ENCODE data around the gene FAM98B. TPM values are rescaled to one million over a fixed set of nuclear protein-coding genes. Genes with fewer than 3 reads are reported as not detected.

Gene FAM98B
- total and polyA plus RNA-seq, 2 of the 8 experiments (the other 6 are each of a cell fraction or from before 2014, with no cell fraction given): 5.9 to 48.4 TPM

DNA sequence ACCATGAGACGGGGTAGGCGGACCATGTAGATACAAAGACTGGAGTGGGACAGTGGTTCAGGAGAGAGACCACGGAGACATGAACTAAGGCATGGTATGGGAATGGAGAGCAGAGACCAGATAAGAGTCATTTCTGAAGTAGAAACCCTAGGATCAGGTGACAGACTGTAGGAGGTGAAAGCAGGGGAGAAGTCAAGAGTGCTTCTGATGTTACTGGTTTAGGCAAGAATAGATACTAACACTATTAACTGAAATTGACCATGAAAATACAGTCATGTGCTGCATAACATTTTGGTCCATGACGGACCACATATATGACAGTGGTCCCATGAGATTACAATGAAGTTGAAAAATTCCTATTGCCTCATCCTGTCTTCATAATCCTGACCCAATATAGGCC is 69.0 kb downstream of the FAM98B start (continued):
- TF ChIP-seq JUND (IDR thresholded peaks at IDR 0.05; ENCODE audit: low read length) (no peak), CBX5 (IDR thresholded peaks at IDR 0.05; ENCODE audit: low read depth, low read length) (no peak), GABPA (IDR thresholded peaks at IDR 0.05; ENCODE audit: borderline replicate concordance, insufficient read depth, low read length) (no peak), SP1 (IDR thresholded peaks at IDR 0.05; ENCODE audit: low read depth, low read length) (no peak), SIRT6 (IDR thresholded peaks at IDR 0.05; ENCODE audit: low read length) (no peak), SUZ12 (IDR thresholded peaks at IDR 0.05; ENCODE audit: low read length) (no peak)
